ENCODE results near the gene TDRD12.

- TF ChIP-seq POLR2A (IDR thresholded peaks at IDR 0.05; ENCODE audit: low read length) (no peak), GATA1 (IDR thresholded peaks at IDR 0.05; ENCODE audit: low read depth, low read length) (no peak)
These were observed 23.9 kb downstream of the TDRD12 start for GRCh38 chr19:32743447-32743846.
